CD4-positive, CD25-positive, alpha-beta regulatory T cell (primary cell): Measurements from ENCODE around the gene TACR3. TPM values are rescaled to one million over a fixed set of nuclear protein-coding genes. Genes with fewer than 3 reads are reported as not detected.
"Not testable (repeated sequence)": the region's sequence is repeated elsewhere in the genome, so short reads cannot be mapped to it uniquely, and the experiment has no call there.

Experiments used
- ATAC-seq, 2 donors: fragments of 150-1000 bp; cut with Tn5 transposase; one replicate each; pipeline ENCODE4 v1.10.0; 2021; ENCODE audit warnings: low read depth in 2 of 2, moderate number of reproducible peaks in 2 of 2, moderate library complexity in 1 of 2
- DNase-seq, 3 donors: peaks; one replicate each; pipeline versions ENCODE4 v3.0.0 to v3.0.0-alpha.2; 2012 to 2022; ENCODE audit warnings: mixed read lengths in 1 of 3
- H3K27ac ChIP-seq: one replicate; pipeline ENCODE4 v1.7.0; 2013; ENCODE audit warnings: mild to moderate bottlenecking, low read length; ENCODE audit not compliant: insufficient read depth, poor library complexity, severe bottlenecking
- H3K27me3 ChIP-seq: one replicate; pipeline ENCODE4 v1.7.0; 2013; ENCODE audit warnings: low read length; ENCODE audit not compliant: control insufficient read depth, insufficient read depth
- H3K36me3 ChIP-seq: one replicate; pipeline ENCODE4 v1.7.0; 2013; ENCODE audit warnings: mild to moderate bottlenecking, low read length, moderate library complexity; ENCODE audit not compliant: control insufficient read depth, insufficient read depth
- H3K4me1 ChIP-seq: 2 replicates; pipeline ENCODE4 v1.7.0; 2013; ENCODE audit warnings: mild to moderate bottlenecking, low read length; ENCODE audit not compliant: insufficient read depth, control insufficient read depth, poor library complexity, severe bottlenecking
- H3K4me3 ChIP-seq: one replicate; pipeline ENCODE4 v1.7.0; 2013; ENCODE audit warnings: low read depth, mild to moderate bottlenecking, low read length, moderate library complexity
- H3K9me3 ChIP-seq, 2 experiments: 1 replicate in 1 of 2; 2 replicates in 1 of 2; pipeline ENCODE4 v1.7.0; 2013; ENCODE audit warnings: low read length in 2 of 2, mild to moderate bottlenecking in 1 of 2, moderate library complexity in 1 of 2; ENCODE audit not compliant: control insufficient read depth in 2 of 2
- H3K27ac Mint-ChIP-seq, 3 donors: one replicate each; pipeline ENCODE4 v1.8.0; 2020 to 2022; ENCODE audit warnings: mild to moderate bottlenecking in 3 of 3, mixed read lengths in 3 of 3, moderate library complexity in 2 of 3
- H3K27me3 Mint-ChIP-seq: one replicate; pipeline ENCODE4 v1.8.0; 2022; ENCODE audit warnings: mild to moderate bottlenecking, mixed read lengths
- H3K36me3 Mint-ChIP-seq: one replicate; pipeline ENCODE4 v1.8.0; 2020; ENCODE audit warnings: mixed read lengths
- H3K4me1 Mint-ChIP-seq, 4 donors: one replicate each; pipeline ENCODE4 v1.8.0; 2020 to 2022; ENCODE audit warnings: mixed read lengths in 4 of 4, mild to moderate bottlenecking in 1 of 4
- H3K4me3 Mint-ChIP-seq, 4 donors: one replicate each; pipeline ENCODE4 v1.8.0; 2020 to 2022; ENCODE audit warnings: mild to moderate bottlenecking in 4 of 4, mixed read lengths in 4 of 4, moderate library complexity in 3 of 4
- H3K9me3 Mint-ChIP-seq, 7 donors: one replicate each; pipeline ENCODE4 v1.8.0; 2020 to 2022; ENCODE audit warnings: mixed read lengths in 7 of 7, mild to moderate bottlenecking in 3 of 7, moderate library complexity in 2 of 7
- polyA plus RNA-seq, 4 donors: library from polyadenylated mRNA; unstranded; fragments of 300-500 nt; fragmentation: Illumina TruSeq; gene quantifications; one replicate each; pipeline ENCODE4 v1.2.3, GENCODE V29; 2021
- total RNA-seq: library from RNA; stranded (reverse); gene quantifications from one replicate; pipeline ENCODE4 v1.2.3, GENCODE V29; 2022

The TACR3 gene
- total and polyA plus RNA-seq, 5 donors from 2014 or later = not detected

GRCh38 chr4:103626296-103626695, 93.5 kb downstream of the TACR3 start:
- no peaks in the 10 kb centered on the region for H3K36me3 Mint-ChIP-seq
- H3K27me3 Mint-ChIP-seq = no peaks in the 10 kb centered on the region
- H3K4me3 Mint-ChIP-seq = no peak overlapping the region
- H3K9me3 Mint-ChIP-seq = peaks cover 0 to 11% (median 9%) of the 10 kb centered on the region in 7 donors
- ATAC-seq = no peak
- no peak for DNase-seq
- Histone ChIP-seq H3K4me1 (no peaks in the 10 kb centered on the region), H3K27me3 (no peaks in the 10 kb centered on the region), H3K9me3 (no peaks in the 10 kb centered on the region), H3K36me3 (no peaks in the 10 kb centered on the region), H3K4me3 (no peak overlapping the region), H3K27ac (no peak overlapping the region)
- peaks cover 0 to 6% (median 0%) of the 10 kb centered on the region in 4 donors for H3K4me1 Mint-ChIP-seq
- no peak overlapping the region for H3K27ac Mint-ChIP-seq

DNA sequence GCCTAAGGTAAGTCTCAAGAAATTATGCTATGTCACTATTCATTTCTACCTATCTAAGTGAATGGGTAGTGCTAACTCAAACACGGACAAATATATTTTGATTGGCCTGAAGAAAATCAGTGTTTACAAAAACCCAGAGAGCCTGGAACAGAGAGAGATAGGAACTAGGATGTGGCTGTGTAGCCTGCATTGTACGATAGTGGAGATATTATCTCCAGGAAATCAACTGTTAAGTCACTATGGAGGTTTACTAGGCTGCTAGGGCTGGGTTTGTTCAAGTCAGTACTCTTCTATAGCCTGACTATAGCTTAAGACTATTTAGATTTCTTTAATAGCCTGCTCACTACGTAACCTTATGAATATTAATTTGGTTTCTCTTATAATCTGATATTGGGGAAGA, 127.9 kb downstream of the TACR3 start:
- Mint-ChIP-seq H3K27ac (no peak overlapping the region), H3K4me1 (no peaks in the 10 kb centered on the region), H3K27me3 (no peaks in the 10 kb centered on the region), H3K4me3 (no peak overlapping the region), H3K36me3 (no peaks in the 10 kb centered on the region), H3K9me3 (peaks cover 0 to 7% (median 2%) of the 10 kb centered on the region in 7 donors)
- H3K27ac ChIP-seq = no peak overlapping the region
- H3K4me1 ChIP-seq = no peaks in the 10 kb centered on the region
- no peaks in the 10 kb centered on the region for H3K27me3 ChIP-seq
- DNase-seq (no peak), ATAC-seq (no peak)
- no peak overlapping the region for H3K4me3 ChIP-seq
- no peaks in the 10 kb centered on the region for H3K9me3 ChIP-seq
- no peaks in the 10 kb centered on the region for H3K36me3 ChIP-seq

- H3K27me3 ChIP-seq = no peaks in the 10 kb centered on the region
- H3K4me1 ChIP-seq = no peaks in the 10 kb centered on the region
- H3K4me3 ChIP-seq = no peak overlapping the region
- ATAC-seq (no peak), DNase-seq (no peak)
- H3K27ac Mint-ChIP-seq = no peak overlapping the region
- H3K27ac ChIP-seq = no peak overlapping the region
- no peaks in the 10 kb centered on the region for H3K36me3 Mint-ChIP-seq
- no peaks in the 10 kb centered on the region for H3K4me1 Mint-ChIP-seq
- no peak overlapping the region for H3K4me3 Mint-ChIP-seq
- no peaks in the 10 kb centered on the region for H3K9me3 ChIP-seq
- peaks cover 0 to 3% (median 0%) of the 10 kb centered on the region in 7 donors for H3K9me3 Mint-ChIP-seq
- no peaks in the 10 kb centered on the region for H3K27me3 Mint-ChIP-seq
- no peaks in the 10 kb centered on the region for H3K36me3 ChIP-seq
Observed at GRCh38 chr4:103567591-103567990, 152.2 kb downstream of the TACR3 start.

DNA sequence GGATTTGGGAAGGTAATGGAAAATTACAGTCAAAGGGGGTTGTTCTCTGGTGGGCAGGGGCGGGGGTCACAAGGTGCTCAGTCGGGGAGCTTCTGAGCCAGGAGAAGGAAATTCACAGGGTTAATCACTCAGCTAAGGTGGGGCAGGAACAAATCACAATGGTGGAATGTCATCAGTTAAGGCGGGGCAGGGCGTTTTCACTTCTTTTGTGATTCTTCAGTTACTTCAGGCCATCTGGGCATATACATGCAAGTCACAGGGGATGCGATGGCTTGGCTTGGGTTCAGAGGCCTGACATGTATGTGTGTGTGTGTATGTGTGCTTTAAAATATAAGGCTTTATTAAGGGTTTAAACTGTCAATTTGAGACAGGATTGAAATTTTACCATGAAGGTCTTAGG, 160.6 kb downstream of the TACR3 start:
- H3K27me3 Mint-ChIP-seq, H3K4me3 ChIP-seq, H3K9me3 ChIP-seq, H3K36me3 Mint-ChIP-seq, H3K4me1 Mint-ChIP-seq, H3K36me3 ChIP-seq, H3K27me3 ChIP-seq, DNase-seq, H3K27ac ChIP-seq, ATAC-seq, H3K27ac Mint-ChIP-seq, H3K4me3 Mint-ChIP-seq, H3K4me1 ChIP-seq: not testable (repeated sequence)
- peaks cover 0 to 15% (median 2%) of the 10 kb centered on the region in 7 donors for H3K9me3 Mint-ChIP-seq
